OCI-LY1 (cell line): ENCODE results near the gene TP53TG5.

Experiments
- EZH2 ChIP-seq: fragments of 200-600 bp; sonication (generic), shearing (Covaris generic); IDR thresholded peaks from 2 replicates; pipeline ENCODE4 v1.8.0; 2017; ENCODE audit warnings: borderline replicate concordance, mixed run types, mild to moderate bottlenecking, antibody characterized with exemption, low read length, moderate library complexity, mixed read lengths
- TF ChIP-seq, protein P1 (sequence below): fragments of 200-600 bp; sonication (generic), shearing (Covaris generic); IDR thresholded peaks from 2 replicates; pipeline ENCODE4 v1.5.1; 2017; ENCODE audit warnings: mild to moderate bottlenecking, antibody characterized with exemption, low read length, moderate library complexity, mixed read lengths

DNA sequence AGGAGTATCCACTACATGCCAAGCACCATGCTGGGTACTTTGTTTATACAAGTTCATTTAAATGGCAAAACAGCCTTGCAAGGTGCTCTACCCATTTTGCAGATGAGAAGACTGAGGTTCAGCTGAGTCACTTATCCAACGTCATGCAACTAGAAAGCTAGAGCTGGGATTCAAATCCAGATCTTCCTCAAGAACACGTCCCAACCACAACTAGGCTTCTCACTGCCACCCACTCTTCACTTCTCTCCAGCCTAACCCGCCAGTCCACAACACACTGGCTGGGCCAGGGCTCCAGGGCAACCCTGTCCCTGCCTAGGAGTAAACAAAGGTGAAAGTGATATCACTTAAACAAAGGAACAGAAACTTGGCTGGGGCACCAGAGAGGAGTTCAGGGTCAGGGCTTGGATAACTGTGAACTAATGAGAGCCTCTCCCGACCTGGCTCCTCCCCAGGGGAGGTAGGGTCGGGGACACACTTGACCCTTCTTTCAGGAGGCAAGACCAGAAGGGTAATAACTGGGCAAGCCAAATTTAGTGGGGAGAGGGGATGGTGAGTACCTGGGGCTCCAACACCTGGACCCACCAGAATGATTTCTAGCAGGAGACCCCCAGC lies 37.8 kb downstream of the TP53TG5 start:
- TF ChIP-seq, protein P1, sequence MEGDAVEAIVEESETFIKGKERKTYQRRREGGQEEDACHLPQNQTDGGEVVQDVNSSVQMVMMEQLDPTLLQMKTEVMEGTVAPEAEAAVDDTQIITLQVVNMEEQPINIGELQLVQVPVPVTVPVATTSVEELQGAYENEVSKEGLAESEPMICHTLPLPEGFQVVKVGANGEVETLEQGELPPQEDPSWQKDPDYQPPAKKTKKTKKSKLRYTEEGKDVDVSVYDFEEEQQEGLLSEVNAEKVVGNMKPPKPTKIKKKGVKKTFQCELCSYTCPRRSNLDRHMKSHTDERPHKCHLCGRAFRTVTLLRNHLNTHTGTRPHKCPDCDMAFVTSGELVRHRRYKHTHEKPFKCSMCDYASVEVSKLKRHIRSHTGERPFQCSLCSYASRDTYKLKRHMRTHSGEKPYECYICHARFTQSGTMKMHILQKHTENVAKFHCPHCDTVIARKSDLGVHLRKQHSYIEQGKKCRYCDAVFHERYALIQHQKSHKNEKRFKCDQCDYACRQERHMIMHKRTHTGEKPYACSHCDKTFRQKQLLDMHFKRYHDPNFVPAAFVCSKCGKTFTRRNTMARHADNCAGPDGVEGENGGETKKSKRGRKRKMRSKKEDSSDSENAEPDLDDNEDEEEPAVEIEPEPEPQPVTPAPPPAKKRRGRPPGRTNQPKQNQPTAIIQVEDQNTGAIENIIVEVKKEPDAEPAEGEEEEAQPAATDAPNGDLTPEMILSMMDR, result no peak
- no peak for TF ChIP-seq EZH2
